GM19467 (cell line): ENCODE measurements around the gene MAP6.

Experiments used
- ATAC-seq: cut with Tn5 transposase; IDR thresholded peaks from one replicate; pipeline ENCODE4 v1.9.1; 2021; ENCODE audit warnings: mild to moderate bottlenecking, moderate library complexity; ENCODE audit not compliant: unreplicated experiment

Gene MAP6

GRCh38 chr11:75571625-75572024 lies 97.2 kb downstream of the MAP6 start:
- no peak for ATAC-seq

GRCh38 chr11:75570559-75571139 lies 98.2 kb downstream of the MAP6 start:
- no peak for ATAC-seq

GRCh38 chr11:75568616-75569219 lies 100.1 kb downstream of the MAP6 start:
- no peak for ATAC-seq

- ATAC-seq, result no peak
Observed at GRCh38 chr11:75567971-75568370, 100.9 kb downstream of the MAP6 start.

GRCh38 chr11:75566763-75567279 lies 102.0 kb downstream of the MAP6 start:
- ATAC-seq, result no peak

GRCh38 chr11:75565916-75566762 lies 102.7 kb downstream of the MAP6 start:
- no peak for ATAC-seq

GRCh38 chr11:75565221-75565814 lies 103.5 kb downstream of the MAP6 start:
- no peak for ATAC-seq

- no peak for ATAC-seq
Observed at GRCh38 chr11:75563978-75564552, 104.8 kb downstream of the MAP6 start.

- no peak for ATAC-seq
Observed at GRCh38 chr11:75563501-75563977, 105.3 kb downstream of the MAP6 start.

GRCh38 chr11:75562836-75563484 lies 105.9 kb downstream of the MAP6 start:
- no peak for ATAC-seq

GRCh38 chr11:75562048-75562835 lies 106.6 kb downstream of the MAP6 start, which contains the start of gene SERPINH1:
Gene SERPINH1, plus strand, starts transcription at chr11:75562253. Its CDS starts 4,097 bp downstream, at chr11:75566350.
- ATAC-seq, result peak; percentile 60

- no peak for ATAC-seq
Observed at GRCh38 chr11:75561426-75562047, 107.3 kb downstream of the MAP6 start.

- no peak for ATAC-seq
Observed at GRCh38 chr11:75560644-75561043, 108.2 kb downstream of the MAP6 start.

GRCh38 chr11:75558939-75559843 lies 109.6 kb downstream of the MAP6 start:
- no peak for ATAC-seq

GRCh38 chr11:75557666-75558494 lies 111.0 kb downstream of the MAP6 start:
- no peak for ATAC-seq

GRCh38 chr11:75556275-75556674 lies 112.6 kb downstream of the MAP6 start:
- no peak for ATAC-seq
